ENCODE results near the gene PARP9.

GRCh38 chr3:122553171-122553570, 10.9 kb downstream of the PARP9 start:
- TF ChIP-seq HDGF (IDR thresholded peaks at IDR 0.05; ENCODE audit: borderline replicate concordance) (no peak), LEF1 (IDR thresholded peaks at IDR 0.05; ENCODE audit: borderline replicate concordance) (no peak), FOXK2 (IDR thresholded peaks at IDR 0.05) (no peak), FOXA1 (IDR thresholded peaks at IDR 0.05) (no peak), ELF4 (IDR thresholded peaks at IDR 0.05) (no peak), FOXM1 (IDR thresholded peaks at IDR 0.05; ENCODE audit: borderline replicate concordance) (no peak), BHLHE40 (IDR thresholded peaks at IDR 0.05; ENCODE audit: borderline replicate concordance) (no peak), L3MBTL2 (conservative IDR thresholded peaks at IDR 0.05) (no peak), SUZ12 (IDR thresholded peaks at IDR 0.05) (no peak), ZNF384 (IDR thresholded peaks at IDR 0.05) (no peak)
- TF ChIP-seq, protein P1, sequence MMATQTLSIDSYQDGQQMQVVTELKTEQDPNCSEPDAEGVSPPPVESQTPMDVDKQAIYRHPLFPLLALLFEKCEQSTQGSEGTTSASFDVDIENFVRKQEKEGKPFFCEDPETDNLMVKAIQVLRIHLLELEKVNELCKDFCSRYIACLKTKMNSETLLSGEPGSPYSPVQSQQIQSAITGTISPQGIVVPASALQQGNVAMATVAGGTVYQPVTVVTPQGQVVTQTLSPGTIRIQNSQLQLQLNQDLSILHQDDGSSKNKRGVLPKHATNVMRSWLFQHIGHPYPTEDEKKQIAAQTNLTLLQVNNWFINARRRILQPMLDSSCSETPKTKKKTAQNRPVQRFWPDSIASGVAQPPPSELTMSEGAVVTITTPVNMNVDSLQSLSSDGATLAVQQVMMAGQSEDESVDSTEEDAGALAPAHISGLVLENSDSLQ (IDR thresholded peaks at IDR 0.05): no peak

Measured in HEK293T (cell line).